Neuronal stem cell (in vitro differentiated cells): ENCODE measurements around the gene SCAMP5.

Experiments
- DNase-seq: peaks from one replicate; pipeline ENCODE4 v3.0.0-alpha.2; 2013; ENCODE audit warnings: low spot score
- H2AFZ ChIP-seq: one replicate; pipeline ENCODE4 v1.6.1; 2013; ENCODE audit warnings: mild to moderate bottlenecking, low read length, inconsistent platforms
- H2AK5ac ChIP-seq: 2 replicates; pipeline ENCODE4 v1.6.1; 2013; ENCODE audit warnings: low read depth, mild to moderate bottlenecking, inconsistent platforms, low read length, moderate library complexity, mixed read lengths
- H2BK120ac ChIP-seq: 2 replicates; pipeline ENCODE4 v1.6.1; 2013; ENCODE audit warnings: low read depth, mild to moderate bottlenecking, inconsistent platforms, low read length, moderate library complexity, mixed read lengths
- H2BK12ac ChIP-seq: one replicate; pipeline ENCODE4 v1.6.1; 2013; ENCODE audit warnings: low read length, inconsistent platforms
- H2BK15ac ChIP-seq: 2 replicates; pipeline ENCODE4 v1.6.1; 2013; ENCODE audit warnings: mild to moderate bottlenecking, low read length, inconsistent platforms, mixed read lengths
- H2BK5ac ChIP-seq: one replicate; pipeline ENCODE4 v1.6.1; 2013; ENCODE audit warnings: inconsistent platforms, mild to moderate bottlenecking, low read length, moderate library complexity
- H3K14ac ChIP-seq: one replicate; pipeline ENCODE4 v1.6.1; 2013; ENCODE audit warnings: low read length, inconsistent platforms
- H3K18ac ChIP-seq: 2 replicates; pipeline ENCODE4 v1.6.1; 2013; ENCODE audit warnings: low read length, inconsistent platforms
- H3K23ac ChIP-seq: 2 replicates; pipeline ENCODE4 v1.6.1; 2013; ENCODE audit warnings: low read depth, mild to moderate bottlenecking, mixed read lengths, low read length, inconsistent platforms; ENCODE audit not compliant: poor library complexity
- H3K27ac ChIP-seq: replicated peaks from 3 replicates; pipeline ENCODE4 v1.5.1; 2013; ENCODE audit warnings: low read length, inconsistent platforms
- H3K27me3 ChIP-seq, 3 experiments: 2 replicates each; pipeline ENCODE4 v1.6.1; 2013; ENCODE audit warnings: low read length in 3 of 3, mild to moderate bottlenecking in 2 of 3, inconsistent platforms in 1 of 3, low read depth in 1 of 3, mixed read lengths in 1 of 3, moderate library complexity in 1 of 3; ENCODE audit not compliant: control insufficient read depth in 3 of 3, insufficient read depth in 3 of 3
- H3K36me3 ChIP-seq, 2 donors: replicated peaks in 1 of 2; 2 replicates each; pipeline ENCODE4 v1.6.1; 2013; ENCODE audit warnings: low read length in 2 of 2; ENCODE audit not compliant: control insufficient read depth in 2 of 2, insufficient read depth in 2 of 2
- H3K4ac ChIP-seq: 2 replicates; pipeline ENCODE4 v1.6.1; 2013; ENCODE audit warnings: inconsistent platforms, mild to moderate bottlenecking, low read length, moderate library complexity
- H3K4me1 ChIP-seq, 2 donors: 1 replicate in 1 of 2; 2 replicates in 1 of 2; pipeline ENCODE4 v1.6.1; 2013; ENCODE audit warnings: low read length in 2 of 2, low read depth in 1 of 2; ENCODE audit not compliant: control insufficient read depth in 2 of 2, insufficient read depth in 1 of 2
- H3K4me2 ChIP-seq: one replicate; pipeline ENCODE4 v1.6.1; 2013; ENCODE audit warnings: mild to moderate bottlenecking, low read length, inconsistent platforms; ENCODE audit not compliant: insufficient read depth, poor library complexity, severe bottlenecking
- H3K4me3 ChIP-seq, 2 donors: 2 replicates each; pipeline ENCODE4 v1.5.1; 2013; ENCODE audit warnings: low read length in 2 of 2, mild to moderate bottlenecking in 2 of 2, inconsistent platforms in 1 of 2, moderate library complexity in 1 of 2
- H3K79me1 ChIP-seq: one replicate; pipeline ENCODE4 v1.6.1; 2013; ENCODE audit warnings: low read depth, mild to moderate bottlenecking, inconsistent platforms, low read length, moderate library complexity
- H3K9ac ChIP-seq: one replicate; pipeline ENCODE4 v1.6.1; 2013; ENCODE audit warnings: mild to moderate bottlenecking, low read depth, low read length, inconsistent platforms; ENCODE audit not compliant: poor library complexity
- H3K9me3 ChIP-seq, 2 donors: replicated peaks in 1 of 2; 2 replicates each; pipeline versions ENCODE3 to v1.6.1; 2013; ENCODE audit warnings: low read length in 2 of 2, mild to moderate bottlenecking in 2 of 2, inconsistent platforms in 1 of 2, low read depth in 1 of 2, mixed read lengths in 1 of 2, moderate library complexity in 1 of 2; ENCODE audit not compliant: control insufficient read depth in 2 of 2, insufficient read depth in 1 of 2
- H4K8ac ChIP-seq: one replicate; pipeline ENCODE4 v1.6.1; 2013; ENCODE audit warnings: low read depth, mild to moderate bottlenecking, inconsistent platforms, low read length, moderate library complexity
- H4K91ac ChIP-seq: one replicate; pipeline ENCODE4 v1.6.1; 2013; ENCODE audit warnings: low read length, low read depth, mild to moderate bottlenecking, inconsistent platforms; ENCODE audit not compliant: poor library complexity
- WGBS, 2 donors: extraction: QIAGEN DNeasy Blood & Tissue Kit; methylation state at CpG; one replicate each; pipeline ENCODE4 v1.1.7; 2013; ENCODE audit warnings: missing lambda C conversion rate in 2 of 2, mixed read lengths in 1 of 2; ENCODE audit not compliant: insufficient read length in 2 of 2, insufficient replicate concordance in 1 of 2; ENCODE audit errors: extremely low coverage in 2 of 2; 5-methylcytosine and 5-hydroxymethylcytosine counted together

Gene SCAMP5

GRCh38 chr15:75043509-75044257, 48.3 kb downstream of the SCAMP5 start:
- H3K4ac ChIP-seq, result no peak overlapping the region
- H3K27ac ChIP-seq, result no peak overlapping the region
- H2BK12ac ChIP-seq, result no peak overlapping the region
- WGBS, 2 donors, result no CpG with 5 or more reads among the region's 20 CpGs
- no peak overlapping the region for H3K9ac ChIP-seq
- DNase-seq, result no peak
- H2BK120ac ChIP-seq, result no peak overlapping the region
- H3K4me3 ChIP-seq, result no peak overlapping the region
- H2AFZ ChIP-seq, result no peak overlapping the region
- H3K79me1 ChIP-seq, result peaks cover 3% of the 10 kb centered on the region
- H4K8ac ChIP-seq, result no peak overlapping the region
- no peaks in the 10 kb centered on the region for H3K27me3 ChIP-seq
- no peak overlapping the region for H4K91ac ChIP-seq
- no peak overlapping the region for H3K4me2 ChIP-seq
- no peak overlapping the region for H3K18ac ChIP-seq
- H2BK5ac ChIP-seq, result no peak overlapping the region
- H3K9me3 ChIP-seq, result no peaks in the 10 kb centered on the region
- H2AK5ac ChIP-seq, result no peak overlapping the region
- no peak overlapping the region for H3K23ac ChIP-seq
- no peak overlapping the region for H2BK15ac ChIP-seq
- peaks cover 0 to 49% of the 10 kb centered on the region in 2 donors for H3K36me3 ChIP-seq
- H3K4me1 ChIP-seq, result peaks cover 7 to 17% of the 10 kb centered on the region in 2 donors
- H3K14ac ChIP-seq, result no peak overlapping the region

GRCh38 chr15:75044258-75044878, 49.0 kb downstream of the SCAMP5 start:
- Histone ChIP-seq H2AK5ac (no peak overlapping the region), H4K8ac (no peak overlapping the region), H3K36me3 (peaks cover 0 to 55% of the 10 kb centered on the region in 2 donors), H3K18ac (no peak overlapping the region), H2BK15ac (no peak overlapping the region), H2BK120ac (no peak overlapping the region), H3K4me3 (no peak overlapping the region), H3K14ac (no peak overlapping the region), H3K4me1 (peaks cover 7 to 17% of the 10 kb centered on the region in 2 donors), H3K9me3 (no peaks in the 10 kb centered on the region), H3K23ac (peak overlapping the region; percentile 2), H4K91ac (no peak overlapping the region), H2BK12ac (no peak overlapping the region), H3K4ac (no peak overlapping the region), H3K9ac (no peak overlapping the region), H2AFZ (no peak overlapping the region), H3K79me1 (peaks cover 3% of the 10 kb centered on the region), H3K27ac (no peak overlapping the region), H3K27me3 (no peaks in the 10 kb centered on the region), H2BK5ac (no peak overlapping the region), H3K4me2 (no peak overlapping the region)
- DNase-seq, result no peak
- WGBS, 2 donors, result no CpG with 5 or more reads among the region's 14 CpGs

- DNase-seq, result no peak
- peaks cover 3% of the 10 kb centered on the region for H3K79me1 ChIP-seq
- peaks cover 7 to 17% of the 10 kb centered on the region in 2 donors for H3K4me1 ChIP-seq
- H3K36me3 ChIP-seq, result peaks cover 0 to 62% of the 10 kb centered on the region in 2 donors
- H2BK12ac ChIP-seq, result no peak overlapping the region
- no peak overlapping the region for H2BK5ac ChIP-seq
- H3K23ac ChIP-seq, result no peak overlapping the region
- no peak overlapping the region for H3K4me3 ChIP-seq
- no peak overlapping the region for H4K8ac ChIP-seq
- no peak overlapping the region for H2AK5ac ChIP-seq
- H3K14ac ChIP-seq, result no peak overlapping the region
- H3K9me3 ChIP-seq, result no peaks in the 10 kb centered on the region
- H2BK15ac ChIP-seq, result no peak overlapping the region
- no peak overlapping the region for H2AFZ ChIP-seq
- no peak overlapping the region for H4K91ac ChIP-seq
- no peak overlapping the region for H3K27ac ChIP-seq
- no peak overlapping the region for H3K4ac ChIP-seq
- no peak overlapping the region for H3K9ac ChIP-seq
- no CpG with 5 or more reads among the region's 6 CpGs for WGBS, 2 donors
- no peak overlapping the region for H2BK120ac ChIP-seq
- H3K18ac ChIP-seq, result no peak overlapping the region
- no peak overlapping the region for H3K4me2 ChIP-seq
- no peaks in the 10 kb centered on the region for H3K27me3 ChIP-seq
Measured at GRCh38 chr15:75045332-75046015, 50.1 kb downstream of the SCAMP5 start.

- Histone ChIP-seq H3K27me3 (no peaks in the 10 kb centered on the region), H3K79me1 (peaks cover 3% of the 10 kb centered on the region), H3K4me1 (peaks cover 7 to 17% of the 10 kb centered on the region in 2 donors), H2BK15ac (peak overlapping the region; percentile 20), H3K4me3 (no peak overlapping the region), H2BK120ac (no peak overlapping the region), H3K18ac (peak overlapping the region; percentile 27), H3K27ac (no peak overlapping the region), H4K8ac (no peak overlapping the region), H3K36me3 (peaks cover 0 to 45% of the 10 kb centered on the region in 2 donors), H3K4ac (no peak overlapping the region), H3K4me2 (no peak overlapping the region), H4K91ac (no peak overlapping the region), H3K23ac (no peak overlapping the region), H3K9me3 (no peaks in the 10 kb centered on the region), H2AFZ (no peak overlapping the region), H3K14ac (no peak overlapping the region), H2BK12ac (no peak overlapping the region), H2BK5ac (no peak overlapping the region), H2AK5ac (peak overlapping the region; percentile 16), H3K9ac (no peak overlapping the region)
- WGBS, 2 donors, result no CpG with 5 or more reads among the region's 10 CpGs
- no peak for DNase-seq
Measured at GRCh38 chr15:75048394-75048793, 53.0 kb downstream of the SCAMP5 start.
